Prostate gland (tissue), 2 donors: ENCODE measurements around the gene EDAR. TPM values are rescaled to one million over a fixed set of nuclear protein-coding genes. Genes with fewer than 3 reads are reported as not detected.

Experiments
- DNase-seq: peaks from one replicate; pipeline ENCODE4 v3.0.0-alpha.2; 2019; ENCODE audit warnings: low spot score
- H3K27ac ChIP-seq, 2 donors: fragments of 200-600 bp; sonication (generic); 2 replicates each; pipeline ENCODE4 v1.5.1; 2017 to 2019
- H3K27me3 ChIP-seq: fragments of 200-600 bp; sonication (generic); replicated peaks from 2 replicates; pipeline ENCODE4 v1.5.1; 2019; ENCODE audit not compliant: insufficient read depth
- H3K36me3 ChIP-seq, 2 donors: fragments of 200-600 bp; sonication (generic); 1 replicate in 1 of 2; 2 replicates in 1 of 2; pipeline versions ENCODE4 v1.5.1 to v1.8.1; 2017 to 2019
- H3K4me1 ChIP-seq: fragments of 200-600 bp; sonication (generic); replicated peaks from 2 replicates; pipeline ENCODE4 v1.5.1; 2019
- H3K4me3 ChIP-seq, 2 donors: fragments of 200-600 bp; sonication (generic); 2 replicates each; pipeline ENCODE4 v1.5.1; 2017 to 2019
- H3K9me3 ChIP-seq: fragments of 200-600 bp; sonication (generic); 2 replicates; pipeline ENCODE4 v1.5.1; 2017
- CTCF ChIP-seq, 4 experiments: fragments of 200-600 bp in 2 of 4; fragments of 450-650 bp in 2 of 4; sonication (generic) in 2 of 4; IDR thresholded peaks; 1 replicate in 3 of 4; 2 replicates in 1 of 4; pipeline ENCODE4 v1.5.1; 2016 to 2019; ENCODE audit warnings: antibody characterized with exemption in 4 of 4, mild to moderate bottlenecking in 2 of 4, moderate library complexity in 2 of 4
- POLR2A ChIP-seq: fragments of 450-650 bp; IDR thresholded peaks from one replicate; pipeline ENCODE4 v1.6.1; 2016; ENCODE audit warnings: antibody characterized with exemption, mild to moderate bottlenecking
- POLR2AphosphoS5 ChIP-seq: sonication (generic); formaldehyde crosslinking; IDR thresholded peaks from one replicate; pipeline ENCODE4 v1.6.1; 2017; ENCODE audit warnings: antibody characterized with exemption
- WGBS: methylation state at CpG from one replicate; pipeline ENCODE4 v1.1.5; 2018; 5-methylcytosine and 5-hydroxymethylcytosine counted together
- intact Hi-C: fragments of 100-400 bp; cut with DNase I; formaldehyde crosslinking; loops from one replicate; pipeline ENCODE4 v1.14.2; 2022
- total RNA-seq, 2 donors: library from RNA; depleted of rRNA; stranded (reverse); fragments of >200 nt; gene quantifications; one replicate each; pipeline ENCODE4 v1.1.0, GENCODE V29; 2016

The EDAR gene
- total RNA-seq, 2 donors from 2014 or later, result 0.46 to 0.68 TPM

GRCh38 chr2:109006971-109007370, 18.0 kb upstream of the EDAR start:
- intact Hi-C loops, result no loop called here
- no peak overlapping the region for H3K4me3 ChIP-seq
- no peak for DNase-seq
- WGBS, result 89% methylated on average over 4 of the region's 4 CpGs
- no peaks in the 10 kb centered on the region for H3K9me3 ChIP-seq
- no peak overlapping the region for H3K27ac ChIP-seq
- H3K4me1 ChIP-seq, result no peaks in the 10 kb centered on the region
- TF ChIP-seq CTCF (IDR thresholded peaks at IDR 0.05) (no peak), POLR2AphosphoS5 (no peak), POLR2A (no peak)
- H3K36me3 ChIP-seq, result no peaks in the 10 kb centered on the region
- H3K27me3 ChIP-seq, result no peaks in the 10 kb centered on the region

GRCh38 chr2:109005686-109006204, 16.7 kb upstream of the EDAR start:
- no peak overlapping the region for H3K4me3 ChIP-seq
- no peak for DNase-seq
- intact Hi-C loops, result no loop called here

GRCh38 chr2:109001201-109001600, 12.2 kb upstream of the EDAR start:
- H3K4me1 ChIP-seq, result no peaks in the 10 kb centered on the region
- no peak overlapping the region for H3K4me3 ChIP-seq
- DNase-seq, result no peak
- no peaks in the 10 kb centered on the region for H3K9me3 ChIP-seq
- H3K27me3 ChIP-seq, result no peaks in the 10 kb centered on the region
- no peak overlapping the region for H3K27ac ChIP-seq
- no peaks in the 10 kb centered on the region for H3K36me3 ChIP-seq
- TF ChIP-seq POLR2A, result no peak
- 51% methylated on average over 3 of the region's 3 CpGs for WGBS
- intact Hi-C loops, result no loop called here

More at GRCh38 chr2:109005686-109006204, 16.7 kb upstream of the EDAR start:
- H3K9me3 ChIP-seq, result no peaks in the 10 kb centered on the region
- H3K27ac ChIP-seq, result no peak overlapping the region
- H3K27me3 ChIP-seq, result no peaks in the 10 kb centered on the region
- no peak for TF ChIP-seq POLR2AphosphoS5
- no peaks in the 10 kb centered on the region for H3K4me1 ChIP-seq
- H3K36me3 ChIP-seq, result no peaks in the 10 kb centered on the region
- WGBS, result 91% methylated on average over 20 of the region's 20 CpGs

- no peaks in the 10 kb centered on the region for H3K27me3 ChIP-seq
- H3K27ac ChIP-seq, result no peak overlapping the region
- H3K4me3 ChIP-seq, result no peak overlapping the region
- WGBS, result 90% methylated on average over 4 of the region's 4 CpGs
- no peaks in the 10 kb centered on the region for H3K4me1 ChIP-seq
- H3K9me3 ChIP-seq, result no peaks in the 10 kb centered on the region
- intact Hi-C loops, result no loop called here
- DNase-seq, result no peak
- H3K36me3 ChIP-seq, result no peaks in the 10 kb centered on the region
- TF ChIP-seq POLR2A (no peak), POLR2AphosphoS5 (no peak), CTCF (IDR thresholded peaks at IDR 0.05) (no peak)
Measured at GRCh38 chr2:109000738-109001137, 11.7 kb upstream of the EDAR start.

- intact Hi-C loops, result no loop called here
- H3K4me1 ChIP-seq, result no peaks in the 10 kb centered on the region
- TF ChIP-seq CTCF (IDR thresholded peaks at IDR 0.05), result no peak
- no peak for TF ChIP-seq POLR2AphosphoS5
- no peak for TF ChIP-seq POLR2A
- H3K27me3 ChIP-seq, result no peaks in the 10 kb centered on the region
- no peaks in the 10 kb centered on the region for H3K9me3 ChIP-seq
- no peak overlapping the region for H3K27ac ChIP-seq
- WGBS, result 79% methylated on average over 3 of the region's 3 CpGs
- H3K4me3 ChIP-seq, result no peak overlapping the region
- DNase-seq, result no peak
- H3K36me3 ChIP-seq, result no peaks in the 10 kb centered on the region
Measured at GRCh38 chr2:108998911-108999310, 9.9 kb upstream of the EDAR start.

GRCh38 chr2:108994178-108994577, 5.2 kb upstream of the EDAR start:
- no peak overlapping the region for H3K4me3 ChIP-seq
- no peak for DNase-seq
- TF ChIP-seq CTCF (IDR thresholded peaks at IDR 0.05), result no peak
- 46% methylated on average over 6 of the region's 6 CpGs for WGBS
- no peaks in the 10 kb centered on the region for H3K9me3 ChIP-seq
- no peak overlapping the region for H3K27ac ChIP-seq
- H3K27me3 ChIP-seq, result no peaks in the 10 kb centered on the region
- no peaks in the 10 kb centered on the region for H3K4me1 ChIP-seq
- intact Hi-C loops, result no loop called here
- no peaks in the 10 kb centered on the region for H3K36me3 ChIP-seq
